Adipose tissue (tissue), 3 donors: ENCODE data around the gene C5orf15. TPM values are rescaled to one million over a fixed set of nuclear protein-coding genes. Genes with fewer than 3 reads are reported as not detected.

Source experiments
- H3K27ac ChIP-seq: one replicate; pipeline ENCODE4 v1.5.1; 2013; ENCODE audit warnings: low read depth, low read length
- WGBS, 3 donors: extraction: QIAGEN DNeasy Blood & Tissue Kit; methylation state at CpG; one replicate each; pipeline ENCODE4 v1.1.7; 2013; 5-methylcytosine and 5-hydroxymethylcytosine counted together
- polyA plus RNA-seq, 3 donors: library from polyadenylated mRNA; stranded (reverse); fragments of 200-250 nt; gene quantifications; one replicate each; pipeline ENCODE4 v1.2.3, GENCODE V29; 2013
- donor health status: healthy with polysubstance abuse.
- donor health status: Bipolar disorder and iron deficiency.
- donor health status: healthy.

The C5orf15 gene
- 10 to 100 TPM; 17.0 to 29.5 (median 17.7) TPM for polyA plus RNA-seq

- peak within 1 kb of the TSS; percentile 7 for H3K27ac ChIP-seq
- WGBS, 3 donors = 0% methylated on average over 48 of the region's 48 CpGs
Observed at GRCh38 chr5:133968204-133968980, at the start of gene C5orf15. C5orf15 (minus strand) TSS chr5:133968625; CDS start chr5:133968584, 41 bp downstream.

DNA sequence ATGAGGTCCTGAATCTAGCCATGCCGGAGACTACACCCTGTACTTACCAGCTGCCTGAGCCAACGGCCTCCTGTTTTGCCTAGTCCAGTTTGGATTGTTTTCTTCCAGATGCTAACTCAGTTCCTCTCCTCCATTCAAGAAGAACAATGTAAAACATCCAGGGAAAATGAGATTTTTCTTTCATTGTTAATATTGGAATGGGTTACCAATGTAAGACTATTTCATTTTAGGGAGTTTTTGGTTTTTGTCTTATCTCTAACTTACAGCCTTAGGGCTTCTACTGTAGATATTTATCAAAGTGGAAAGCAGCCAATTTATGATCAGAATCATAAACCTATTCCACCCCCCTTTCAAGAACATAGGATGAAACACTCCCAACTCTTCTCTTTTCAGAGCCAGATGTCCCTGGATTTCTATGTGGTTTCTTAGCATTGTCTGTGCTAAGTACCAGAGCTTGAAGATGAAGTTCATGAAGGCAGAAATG lies 39.9 kb upstream of the C5orf15 start:
- WGBS, 3 donors = 52 to 74% (median 69%) methylated on average over 2 of the region's 2 CpGs
- no peak overlapping the region for H3K27ac ChIP-seq

- no peak overlapping the region for H3K27ac ChIP-seq
Observed at GRCh38 chr5:134007581-134008265, 39.3 kb upstream of the C5orf15 start.

DNA sequence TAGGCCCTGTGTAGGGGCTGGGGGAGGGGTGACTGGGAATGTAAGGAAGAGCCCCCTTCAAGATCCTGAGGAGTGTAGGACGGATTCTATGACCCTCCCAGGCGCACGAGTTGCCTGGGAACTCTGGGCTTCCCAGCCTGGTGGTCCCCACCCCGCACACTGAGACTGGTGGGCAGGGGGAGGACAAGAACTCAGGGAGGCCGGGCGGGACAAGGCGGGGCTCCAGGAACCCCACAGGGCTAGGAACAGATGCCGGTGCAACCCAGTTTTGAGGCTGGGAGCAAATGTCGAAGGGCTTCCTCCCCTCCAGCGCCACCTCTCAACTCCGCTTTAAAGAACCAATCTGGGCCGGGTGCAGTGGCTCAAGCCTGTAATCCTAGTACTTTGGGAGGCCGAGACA lies 37.7 kb upstream of the C5orf15 start:
- WGBS, 3 donors = 89 to 91% (median 89%) methylated on average over 13 of the region's 13 CpGs
- H3K27ac ChIP-seq = no peak overlapping the region

More at GRCh38 chr5:134007581-134008265, 39.3 kb upstream of the C5orf15 start:
- WGBS, 3 donors = 76 to 90% (median 81%) methylated on average over 14 of the region's 14 CpGs

- WGBS, 3 donors = 15 to 21% (median 19%) methylated on average over 40 of the region's 40 CpGs
- H3K27ac ChIP-seq = peak overlapping the region; percentile 95
Observed at GRCh38 chr5:134005417-134006061, 37.1 kb upstream of the C5orf15 start.

- peak within 1 kb of the TSS; percentile 95 for H3K27ac ChIP-seq
- WGBS, 3 donors = 0% methylated on average over 70 to 96 of the region's 96 CpGs
Observed at GRCh38 chr5:134004626-134005416, 36.4 kb upstream of the C5orf15 start, which contains the start of gene VDAC1. VDAC1 (minus strand) TSS chr5:134004975; CDS start chr5:133993012, 11,963 bp downstream.

- WGBS, 3 donors = 0% methylated on average over 64 to 90 of the region's 90 CpGs
Observed at GRCh38 chr5:134003817-134004625, 35.6 kb upstream of the C5orf15 start.

GRCh38 chr5:134003064-134003816 lies 34.8 kb upstream of the C5orf15 start:
- H3K27ac ChIP-seq = peak overlapping the region; percentile 63
- WGBS, 3 donors = 13 to 29% (median 23%) methylated on average over 11 of the region's 11 CpGs

More at GRCh38 chr5:134003817-134004625, 35.6 kb upstream of the C5orf15 start:
- peak overlapping the region; percentile 95 for H3K27ac ChIP-seq

- no peak overlapping the region for H3K27ac ChIP-seq
- 82 to 94% (median 92%) methylated on average over 13 of the region's 13 CpGs for WGBS, 3 donors
Observed at GRCh38 chr5:134001938-134002731, 33.7 kb upstream of the C5orf15 start.

DNA sequence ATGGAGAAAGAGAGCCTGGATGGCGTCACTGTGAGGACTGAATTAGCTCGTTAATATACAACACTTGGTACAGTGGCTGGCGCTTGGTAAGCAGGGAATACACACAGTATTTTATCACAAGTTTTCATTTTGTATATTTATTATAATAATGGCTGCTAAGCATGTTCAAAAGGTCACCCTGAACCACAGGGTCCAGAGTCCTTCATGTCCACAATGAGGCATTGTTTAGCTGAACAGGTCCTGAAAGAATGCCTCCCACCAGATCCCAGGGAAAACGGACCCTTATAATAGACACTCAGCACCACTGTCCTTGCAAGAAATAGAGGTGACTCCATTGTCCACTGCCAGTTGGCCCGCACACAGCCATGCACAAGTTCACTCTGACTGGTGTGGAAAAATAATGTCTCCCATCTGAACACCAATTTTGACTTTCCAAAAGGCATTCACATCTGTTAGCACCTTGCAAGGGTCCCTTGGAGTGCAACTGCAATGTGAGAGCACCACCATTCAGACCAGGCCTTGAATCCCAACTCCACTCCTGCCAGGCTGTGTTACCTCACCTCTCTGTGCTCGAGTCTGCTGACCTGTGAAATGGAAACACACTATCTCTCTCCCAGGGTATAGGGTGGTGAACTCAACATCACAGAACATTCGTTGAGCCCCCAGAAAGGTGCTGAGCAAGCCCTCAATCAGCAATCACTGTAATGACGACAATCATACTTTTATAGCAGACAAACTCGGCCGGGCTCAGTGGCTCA lies 32.5 kb upstream of the C5orf15 start:
- no peak overlapping the region for H3K27ac ChIP-seq
- 81 to 90% (median 89%) methylated on average over 10 of the region's 10 CpGs for WGBS, 3 donors

- 75 to 84% (median 77%) methylated on average over 5 of the region's 5 CpGs for WGBS, 3 donors
- no peak overlapping the region for H3K27ac ChIP-seq
Observed at GRCh38 chr5:134000091-134000511, 31.7 kb upstream of the C5orf15 start.

- H3K27ac ChIP-seq = no peak overlapping the region
Observed at GRCh38 chr5:133998807-133999206, 30.4 kb upstream of the C5orf15 start.

DNA sequence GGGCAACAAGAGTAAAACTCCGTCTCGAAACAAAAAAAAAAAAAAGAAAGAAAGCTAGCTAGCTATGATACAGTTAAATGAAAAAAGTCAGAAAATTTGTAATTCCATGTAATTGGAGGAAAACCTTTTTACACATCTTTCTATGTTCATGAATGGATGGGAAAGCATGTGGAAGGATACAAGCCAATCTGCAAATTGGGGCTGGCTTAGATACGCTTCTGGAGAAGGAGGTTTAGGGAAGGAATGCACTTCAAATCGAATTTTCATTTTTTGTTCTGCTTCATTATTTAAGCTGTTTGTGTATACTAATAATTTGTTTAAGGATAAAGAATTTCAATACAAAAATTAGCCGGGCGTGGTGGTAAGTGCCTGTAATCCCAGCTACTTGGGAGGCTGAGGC lies 29.6 kb upstream of the C5orf15 start:
- 87 to 91% (median 89%) methylated on average over 6 of the region's 6 CpGs for WGBS, 3 donors
- no peak overlapping the region for H3K27ac ChIP-seq

More at GRCh38 chr5:133998807-133999206, 30.4 kb upstream of the C5orf15 start:
- WGBS, 3 donors = 90 to 99% (median 96%) methylated on average over 7 of the region's 7 CpGs

DNA sequence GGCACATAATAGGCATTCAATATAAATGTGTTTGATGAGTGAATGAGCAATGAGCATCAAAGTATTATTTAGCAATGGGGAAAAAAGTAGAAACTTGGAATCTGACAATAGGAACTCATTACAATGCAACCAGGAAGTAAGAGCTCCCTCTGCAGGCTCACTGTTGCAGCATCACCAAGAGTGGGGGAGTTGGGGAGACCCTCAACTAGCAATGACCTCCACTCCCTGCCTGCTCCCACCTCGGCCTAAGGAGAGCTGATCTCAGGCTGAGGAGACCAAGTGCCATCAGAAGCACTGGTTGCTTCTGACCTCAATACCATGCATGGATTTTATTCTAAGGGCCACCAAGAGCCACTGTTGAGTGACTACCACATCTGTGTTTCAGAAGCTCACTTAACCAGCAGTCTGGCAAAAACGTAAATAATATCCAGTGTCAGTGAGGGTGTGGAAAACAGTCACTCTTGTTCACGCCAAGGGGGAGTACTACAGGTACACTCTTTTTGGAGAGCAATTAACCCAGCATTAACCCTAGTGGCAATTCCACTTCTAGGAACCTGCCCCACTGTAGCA lies 28.3 kb upstream of the C5orf15 start:
- WGBS, 3 donors = 82 to 86% (median 84%) methylated on average over 3 of the region's 3 CpGs
- no peak overlapping the region for H3K27ac ChIP-seq
